H9 (cell line): ENCODE data around the gene DUSP2. TPM values are rescaled to one million over a fixed set of nuclear protein-coding genes. Genes with fewer than 3 reads are reported as not detected.
A peak's percentile ranks its signal among the peaks of the same experiment; 100 is the strongest.

ENCODE experiments used
- DNase-seq: peaks from one replicate; pipeline ENCODE4 v3.0.0-alpha.2; 2017
- H2AFZ ChIP-seq: one replicate; pipeline ENCODE4 v1.6.1; 2013; ENCODE audit warnings: mild to moderate bottlenecking, low read length, control low read depth, moderate library complexity
- H2AK5ac ChIP-seq: 2 replicates; pipeline ENCODE4 v1.6.1; 2013; ENCODE audit warnings: low read length, control low read depth, mixed read lengths; ENCODE audit not compliant: insufficient read length
- H2BK120ac ChIP-seq: one replicate; pipeline ENCODE4 v1.6.1; 2013; ENCODE audit warnings: low read depth, mild to moderate bottlenecking, low read length, control low read depth, inconsistent platforms; ENCODE audit not compliant: poor library complexity, severe bottlenecking
- H2BK12ac ChIP-seq: 2 replicates; pipeline ENCODE4 v1.6.1; 2013; ENCODE audit warnings: low read length, control low read depth, mixed read lengths, low read depth; ENCODE audit not compliant: insufficient read length
- H2BK15ac ChIP-seq: 2 replicates; pipeline ENCODE4 v1.6.1; 2013; ENCODE audit warnings: low read depth, low read length, control low read depth
- H2BK20ac ChIP-seq: one replicate; pipeline ENCODE4 v1.6.1; 2013; ENCODE audit warnings: low read depth, mild to moderate bottlenecking, low read length, control low read depth, inconsistent platforms; ENCODE audit not compliant: poor library complexity, severe bottlenecking
- H2BK5ac ChIP-seq: 2 replicates; pipeline ENCODE4 v1.6.1; 2013; ENCODE audit warnings: low read length, control low read depth, mixed read lengths; ENCODE audit not compliant: insufficient read length
- H3K14ac ChIP-seq: 2 replicates; pipeline ENCODE4 v1.6.1; 2013; ENCODE audit warnings: low read length, control low read depth; ENCODE audit not compliant: insufficient read depth
- H3K18ac ChIP-seq: 2 replicates; pipeline ENCODE4 v1.6.1; 2013; ENCODE audit warnings: low read depth, mild to moderate bottlenecking, mixed read lengths, low read length, control low read depth; ENCODE audit not compliant: insufficient read length
- H3K23ac ChIP-seq: 2 replicates; pipeline ENCODE4 v1.6.1; 2013; ENCODE audit warnings: low read length, control low read depth, mixed read lengths, low read depth; ENCODE audit not compliant: insufficient read length
- H3K23me2 ChIP-seq: 2 replicates; pipeline ENCODE4 v1.6.1; 2013; ENCODE audit warnings: low read depth, mild to moderate bottlenecking, mixed read lengths, low read length, control low read depth; ENCODE audit not compliant: insufficient read length, poor library complexity, severe bottlenecking
- H3K27ac ChIP-seq: 2 replicates; pipeline ENCODE4 v1.5.1; 2013; ENCODE audit warnings: low read length, control low read depth, mixed read lengths, low read depth; ENCODE audit not compliant: insufficient read length
- H3K27me3 ChIP-seq: 2 replicates; pipeline ENCODE4 v1.6.1; 2013; ENCODE audit warnings: low read length, control low read depth, inconsistent platforms; ENCODE audit not compliant: insufficient read depth
- H3K4ac ChIP-seq: 2 replicates; pipeline ENCODE4 v1.6.1; 2013; ENCODE audit warnings: low read depth, mild to moderate bottlenecking, control low read depth, inconsistent platforms, low read length, moderate library complexity
- H3K4me1 ChIP-seq: 2 replicates; pipeline ENCODE4 v1.6.1; 2013; ENCODE audit warnings: low read length, control low read depth, inconsistent platforms; ENCODE audit not compliant: insufficient read depth
- H3K4me2 ChIP-seq: 2 replicates; pipeline ENCODE4 v1.6.1; 2013; ENCODE audit warnings: low read length, control low read depth, mixed read lengths; ENCODE audit not compliant: insufficient read length, insufficient read depth
- H3K56ac ChIP-seq: 2 replicates; pipeline ENCODE4 v1.6.1; 2013; ENCODE audit warnings: low read depth, mild to moderate bottlenecking, mixed read lengths, low read length, control low read depth; ENCODE audit not compliant: insufficient read length
- H3K79me1 ChIP-seq: 2 replicates; pipeline ENCODE4 v1.6.1; 2013; ENCODE audit warnings: low read depth, mild to moderate bottlenecking, moderate library complexity, low read length, control low read depth, inconsistent platforms; ENCODE audit not compliant: insufficient read depth, poor library complexity, severe bottlenecking
- H3K79me2 ChIP-seq: 2 replicates; pipeline ENCODE4 v1.6.1; 2013; ENCODE audit warnings: low read length, control low read depth, inconsistent platforms; ENCODE audit not compliant: insufficient read depth
- H3K9ac ChIP-seq: 2 replicates; pipeline ENCODE4 v1.6.1; 2013; ENCODE audit warnings: low read length, control low read depth, mixed read lengths; ENCODE audit not compliant: insufficient read length; ENCODE audit errors: extremely low read depth
- H3K9me3 ChIP-seq: one replicate; pipeline ENCODE4 v1.6.1; 2013; ENCODE audit warnings: low read depth, low read length, inconsistent platforms; ENCODE audit not compliant: control insufficient read depth
- H3T11ph ChIP-seq: one replicate; pipeline ENCODE4 v1.6.1; 2013; ENCODE audit warnings: mild to moderate bottlenecking, low read length, control low read depth, inconsistent platforms
- H4K20me1 ChIP-seq: one replicate; pipeline ENCODE4 v1.6.1; 2013; ENCODE audit not compliant: control insufficient read depth, insufficient read length, insufficient read depth
- H4K5ac ChIP-seq: 2 replicates; pipeline ENCODE4 v1.6.1; 2013; ENCODE audit warnings: low read depth, mild to moderate bottlenecking, mixed read lengths, low read length, control low read depth; ENCODE audit not compliant: insufficient read length
- H4K8ac ChIP-seq: replicated peaks from 2 replicates; pipeline ENCODE4 v1.6.1; 2013; ENCODE audit warnings: low read length, control low read depth, mixed read lengths, low read depth; ENCODE audit not compliant: insufficient read length
- H4K91ac ChIP-seq: 2 replicates; pipeline ENCODE4 v1.6.1; 2013; ENCODE audit warnings: low read depth, mild to moderate bottlenecking, moderate library complexity, mixed read lengths, low read length, control low read depth; ENCODE audit not compliant: insufficient read length
- H3K27ac Mint-ChIP-seq, 3 experiments: 2 replicates in 2 of 3; 3 replicates in 1 of 3; pipeline ENCODE4 v1.8.0; 2020 to 2021; ENCODE audit warnings: mixed read lengths in 3 of 3, mild to moderate bottlenecking in 1 of 3, moderate library complexity in 1 of 3
- H3K27me3 Mint-ChIP-seq: 2 replicates; pipeline ENCODE4 v1.8.0; 2021; ENCODE audit warnings: low read depth, mild to moderate bottlenecking, moderate library complexity, mixed read lengths
- H3K36me3 Mint-ChIP-seq, 3 experiments: 2 replicates in 2 of 3; 3 replicates in 1 of 3; pipeline ENCODE4 v1.8.0; 2020 to 2021; ENCODE audit warnings: low read depth in 3 of 3, mixed read lengths in 3 of 3; ENCODE audit not compliant: insufficient read depth in 1 of 3
- H3K4me1 Mint-ChIP-seq, 2 experiments: 2 replicates each; pipeline ENCODE4 v1.8.0; 2020; ENCODE audit warnings: mixed read lengths in 2 of 2
- H3K4me3 Mint-ChIP-seq, 2 experiments: 2 replicates in 1 of 2; 3 replicates in 1 of 2; pipeline ENCODE4 v1.8.0; 2020 to 2021; ENCODE audit warnings: mild to moderate bottlenecking in 2 of 2, mixed read lengths in 2 of 2, moderate library complexity in 1 of 2
- H3K9me3 Mint-ChIP-seq, 2 experiments: 2 replicates in 1 of 2; 3 replicates in 1 of 2; pipeline ENCODE4 v1.8.0; 2020; ENCODE audit warnings: mild to moderate bottlenecking in 2 of 2, mixed read lengths in 2 of 2, moderate library complexity in 1 of 2
- CTCF ChIP-seq: fragments of 200-600 bp; sonication (generic); conservative IDR thresholded peaks from 3 replicates; pipeline ENCODE4 v1.8.0; 2021; ENCODE audit warnings: antibody characterized with exemption, mild to moderate bottlenecking
- WGBS: extraction: QIAGEN DNeasy Blood & Tissue Kit; methylation state at CpG from one replicate; pipeline ENCODE4 v1.1.7; 2013; ENCODE audit warnings: missing lambda C conversion rate, low lambda C conversion rate, mixed read lengths; ENCODE audit not compliant: insufficient read length; ENCODE audit errors: extremely low coverage; 5-methylcytosine and 5-hydroxymethylcytosine counted together
- total RNA-seq: library from RNA; stranded (reverse); gene quantifications from 2 replicates; pipeline ENCODE4 v1.2.1, GENCODE V29; 2021

Gene DUSP2
- total RNA-seq, 1 experiment from 2014 or later: 14.9 TPM

DNA sequence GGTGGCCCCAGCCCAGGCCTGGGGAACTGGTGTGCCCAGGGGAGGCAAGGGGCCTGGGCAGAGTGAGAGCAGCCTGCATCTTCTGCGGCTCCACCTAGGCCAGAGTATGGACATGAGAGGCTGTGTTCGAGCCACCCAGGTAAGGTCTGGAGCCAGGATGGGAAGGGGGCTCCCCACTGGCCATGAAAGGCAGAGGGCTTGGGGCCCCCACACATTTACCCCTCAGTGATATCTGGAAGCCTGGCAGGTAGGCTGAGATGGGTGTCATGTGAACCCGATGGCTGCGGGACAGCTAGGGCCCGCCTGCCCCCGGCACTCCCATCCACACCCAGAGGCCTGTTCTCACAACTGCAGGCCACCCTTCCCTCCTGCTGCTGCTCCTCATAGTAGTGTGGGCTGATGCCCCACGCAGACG lies 42.0 kb downstream of the DUSP2 start:
- Histone ChIP-seq H3K27ac (no peak overlapping the region), H3K23me2 (no peaks in the 10 kb centered on the region), H3K9me3 (no peaks in the 10 kb centered on the region), H3K18ac (no peak overlapping the region), H3K4me1 (no peaks in the 10 kb centered on the region; the same call in 1 of the 2 replicates), H3K4me2 (no peak overlapping the region), H2AFZ (no peak overlapping the region), H4K5ac (no peak overlapping the region), H4K20me1 (no peaks in the 10 kb centered on the region), H3K23ac (no peak overlapping the region), H2BK20ac (no peak overlapping the region), H3K79me2 (no peaks in the 10 kb centered on the region), H4K91ac (no peak overlapping the region), H2AK5ac (no peak overlapping the region), H3K14ac (no peak overlapping the region), H2BK5ac (no peak overlapping the region), H2BK120ac (no peak overlapping the region), H3K9ac (no peak overlapping the region), H2BK12ac (no peak overlapping the region), H3K56ac (no peak overlapping the region), H3K79me1 (no peaks in the 10 kb centered on the region), H4K8ac (no peak overlapping the region), H3K27me3 (no peaks in the 10 kb centered on the region), H2BK15ac (no peak overlapping the region), H3T11ph (no peak overlapping the region), H3K4ac (no peak overlapping the region)
- no peak overlapping the region; a peak in 1 of 7 replicates for H3K27ac Mint-ChIP-seq
- H3K36me3 Mint-ChIP-seq: peaks cover 5 to 8% (median 7%) of the 10 kb centered on the region in 3 experiments; a peak in 5 of 7 replicates
- H3K4me1 Mint-ChIP-seq: peaks cover 17 to 38% of the 10 kb centered on the region in 2 experiments
- DNase-seq: peak; percentile 23
- no peak for TF ChIP-seq CTCF
- H3K4me3 Mint-ChIP-seq: no peak overlapping the region
- no CpG with 5 or more reads among the region's 8 CpGs for WGBS
- peaks cover 9 to 11% of the 10 kb centered on the region in 2 experiments for H3K9me3 Mint-ChIP-seq
- peaks cover 5% of the 10 kb centered on the region for H3K27me3 Mint-ChIP-seq
